GM18909 (cell line): Measurements from ENCODE around the gene GGT5.

ENCODE experiments used
- ATAC-seq: cut with Tn5 transposase; IDR thresholded peaks from one replicate; pipeline ENCODE4 v1.9.1; 2021; ENCODE audit warnings: mild to moderate bottlenecking; ENCODE audit not compliant: unreplicated experiment, poor library complexity

The GGT5 gene

GRCh38 chr22:24170188-24170587 lies 74.7 kb downstream of the GGT5 start:
- ATAC-seq: no peak
